ENCODE measurements around the gene PBX3.

The PBX3 gene

DNA sequence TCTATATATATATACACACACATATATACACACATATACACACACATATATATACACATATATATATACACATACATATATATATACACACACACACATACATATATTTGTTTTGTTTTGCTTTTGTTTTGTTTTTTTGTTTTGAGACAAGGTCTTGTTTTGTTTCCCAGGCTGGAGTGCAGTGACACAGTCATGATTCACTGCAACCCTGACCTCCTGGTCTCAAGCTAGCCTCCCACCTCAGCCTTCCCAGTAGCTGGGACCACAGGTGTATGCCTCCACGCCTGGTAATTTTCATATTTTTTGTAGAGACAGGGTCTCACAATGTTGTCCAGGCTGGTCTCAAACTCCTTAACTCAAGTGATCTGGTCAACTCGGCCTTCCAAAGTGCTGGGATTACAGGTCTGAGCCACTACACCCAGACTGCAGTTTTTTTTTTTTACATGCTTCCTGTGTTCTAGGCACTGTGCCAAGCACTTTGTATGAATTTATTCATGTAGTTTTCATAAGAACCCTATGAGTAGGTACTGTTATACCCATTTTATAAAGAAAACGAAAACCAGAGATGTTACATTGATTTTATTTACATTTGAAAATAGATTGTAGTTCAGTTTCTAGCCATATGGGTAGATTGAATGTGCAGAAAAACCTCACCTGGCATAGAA lies 120.7 kb downstream of the PBX3 start:
- DNase-seq (ENCODE audit: low read depth in 2 of 2), result no peak

DNA sequence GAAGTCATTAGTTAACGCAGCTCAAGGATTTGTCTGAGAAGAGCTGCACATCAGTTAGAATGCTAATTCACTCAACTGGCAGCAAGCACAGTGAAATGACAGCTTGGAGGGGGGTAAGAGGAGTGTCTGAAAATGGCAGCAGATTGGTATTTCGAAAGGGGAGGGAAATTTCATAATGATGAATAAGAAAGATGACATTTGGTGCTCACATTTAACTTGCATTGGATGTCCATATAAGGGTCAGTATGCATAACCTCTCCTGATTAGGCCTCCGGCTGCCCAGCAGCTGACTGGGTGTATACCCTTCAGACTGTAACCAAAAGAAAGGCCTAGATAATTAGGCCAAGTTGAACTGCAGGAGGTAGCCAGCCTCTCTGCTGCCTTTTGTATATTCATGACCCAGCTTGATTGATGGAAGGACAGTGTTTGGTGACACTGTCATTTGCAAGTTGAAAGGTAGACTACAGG lies 131.0 kb downstream of the PBX3 start:
- DNase-seq (ENCODE audit: low read depth in 2 of 2), result no peak

- DNase-seq (ENCODE audit: low read depth in 2 of 2), result no peak
These were observed 133.9 kb downstream of the PBX3 start for GRCh38 chr9:125881042-125881441.

- no peak for DNase-seq (ENCODE audit: low read depth in 2 of 2)
These were observed 136.5 kb downstream of the PBX3 start for GRCh38 chr9:125883565-125884217.

DNA sequence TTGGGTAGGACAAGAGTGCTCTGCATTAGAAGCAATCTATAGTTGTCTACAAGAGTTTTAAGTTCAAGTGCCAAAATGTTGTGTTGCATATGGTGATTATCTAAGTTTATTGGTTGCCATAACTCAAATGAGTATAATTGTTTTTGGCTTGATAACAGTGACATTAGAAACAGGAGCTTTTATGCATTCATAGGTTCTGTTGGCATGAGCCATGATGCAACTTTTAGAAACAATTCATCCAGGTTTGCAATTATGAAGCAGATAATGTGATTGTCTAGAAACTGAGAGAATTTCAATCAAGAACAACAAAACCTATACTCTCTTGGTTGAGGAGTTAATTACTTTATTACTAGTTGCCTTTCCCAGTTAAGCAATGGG lies 137.0 kb downstream of the PBX3 start:
- DNase-seq (ENCODE audit: low read depth in 2 of 2), result no peak

DNA sequence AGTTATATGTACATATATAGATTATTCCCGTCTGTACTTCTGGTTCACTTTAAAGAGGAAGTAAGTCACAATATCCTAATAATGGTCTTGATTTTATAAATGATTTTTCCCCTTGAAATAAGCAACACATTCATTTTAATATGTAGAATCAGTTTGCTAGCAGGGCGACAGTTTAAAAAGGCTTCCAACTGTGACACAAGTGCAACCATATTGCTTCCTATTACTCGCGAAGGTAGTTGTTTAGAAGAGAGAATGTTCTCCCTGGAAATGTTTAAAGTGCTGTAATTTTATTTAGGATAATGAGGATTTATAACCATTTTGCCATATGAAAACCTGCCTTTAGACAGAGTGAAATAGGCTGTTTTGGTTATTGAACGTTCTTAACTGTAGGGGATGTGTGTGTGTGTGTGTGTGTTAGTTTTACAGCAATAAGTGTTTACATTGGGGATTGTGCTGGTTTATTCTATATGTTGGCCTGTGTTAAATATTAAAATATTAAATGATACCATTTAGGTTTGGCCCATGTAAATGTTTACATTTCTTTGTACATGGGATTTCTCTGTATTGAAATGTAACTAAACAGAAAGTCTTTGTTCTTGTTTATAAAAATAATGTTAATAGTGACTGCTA lies 138.3 kb downstream of the PBX3 start:
- no peak for DNase-seq (ENCODE audit: low read depth in 2 of 2)

- DNase-seq (ENCODE audit: low read depth in 2 of 2), result no peak
These were observed 139.2 kb downstream of the PBX3 start for GRCh38 chr9:125886365-125886764.

GRCh38 chr9:125887172-125887571 lies 140.0 kb downstream of the PBX3 start:
- no peak for DNase-seq (ENCODE audit: low read depth in 2 of 2)

- DNase-seq (ENCODE audit: low read depth in 2 of 2), result no peak
These were observed 141.0 kb downstream of the PBX3 start for GRCh38 chr9:125888211-125888610.

DNA sequence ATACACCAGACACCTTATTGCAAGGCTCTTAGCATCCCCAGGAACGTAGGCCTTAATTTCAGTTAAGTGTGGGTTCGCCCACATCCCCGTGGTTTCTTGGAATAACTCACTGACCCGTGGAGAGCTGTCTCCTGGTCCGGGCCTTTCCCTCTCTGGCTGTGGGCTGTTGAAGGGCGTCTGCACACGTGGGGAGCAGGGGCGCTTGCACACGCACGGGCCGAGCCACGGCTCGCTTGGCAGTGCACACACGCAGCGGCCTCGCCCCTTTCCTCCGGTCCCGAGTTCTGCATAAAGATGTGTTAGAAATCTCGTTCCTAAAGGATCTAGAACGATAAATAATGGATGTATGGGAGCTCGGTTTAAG lies 141.9 kb downstream of the PBX3 start:
- DNase-seq (ENCODE audit: low read depth in 2 of 2), result peak in 1 of 2 donors; percentile 0

- peak in 1 of 2 donors; percentile 7 for DNase-seq (ENCODE audit: low read depth in 2 of 2)
These were observed 142.6 kb downstream of the PBX3 start for GRCh38 chr9:125889476-125890419.

DNA sequence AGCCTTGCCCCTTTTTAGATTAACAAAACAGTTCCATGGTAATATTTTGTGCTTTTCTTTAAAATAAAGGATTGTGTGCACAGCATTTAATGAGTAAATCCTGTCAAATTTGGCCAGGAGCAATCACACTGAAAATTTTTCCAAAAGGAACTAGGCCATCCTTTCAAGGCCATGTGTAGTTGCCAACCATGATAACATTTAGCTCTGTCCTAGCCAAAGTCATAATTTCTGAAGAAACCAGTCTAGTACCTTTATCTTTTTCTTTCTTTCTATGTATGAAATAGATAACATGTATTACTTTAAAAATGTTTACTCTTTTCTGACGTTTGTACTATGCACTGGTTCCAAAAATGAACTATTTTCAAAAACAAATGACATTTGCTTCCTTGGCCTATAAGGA lies 143.7 kb downstream of the PBX3 start:
- DNase-seq (ENCODE audit: low read depth in 2 of 2), result no peak

- DNase-seq (ENCODE audit: low read depth in 2 of 2), result no peak
These were observed 146.1 kb downstream of the PBX3 start for GRCh38 chr9:125893277-125893676.

- no peak for DNase-seq (ENCODE audit: low read depth in 2 of 2)
These were observed 147.4 kb downstream of the PBX3 start for GRCh38 chr9:125894566-125894965.

DNA sequence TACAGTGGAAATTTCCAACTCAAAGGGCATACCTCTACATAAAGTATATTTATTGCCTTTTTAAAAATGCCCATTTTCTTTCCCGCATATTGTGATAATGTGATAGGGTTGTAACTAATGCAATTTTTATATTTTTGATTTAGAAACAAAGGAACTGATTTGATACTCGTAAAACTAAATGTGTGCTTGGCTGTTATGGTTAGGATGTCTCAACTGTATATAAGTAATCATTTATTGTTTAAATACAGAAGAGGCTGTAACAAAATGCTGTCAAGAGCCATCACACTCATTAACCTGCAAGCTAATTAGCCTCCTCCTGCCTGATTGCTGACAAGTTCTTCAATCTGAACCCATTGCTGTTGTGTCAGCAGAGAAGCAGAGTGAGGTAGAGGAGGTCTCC lies 149.2 kb downstream of the PBX3 start:
- no peak for DNase-seq (ENCODE audit: low read depth in 2 of 2)

- DNase-seq (ENCODE audit: low read depth in 2 of 2), result no peak
These were observed 149.8 kb downstream of the PBX3 start for GRCh38 chr9:125896964-125897363.

DNA sequence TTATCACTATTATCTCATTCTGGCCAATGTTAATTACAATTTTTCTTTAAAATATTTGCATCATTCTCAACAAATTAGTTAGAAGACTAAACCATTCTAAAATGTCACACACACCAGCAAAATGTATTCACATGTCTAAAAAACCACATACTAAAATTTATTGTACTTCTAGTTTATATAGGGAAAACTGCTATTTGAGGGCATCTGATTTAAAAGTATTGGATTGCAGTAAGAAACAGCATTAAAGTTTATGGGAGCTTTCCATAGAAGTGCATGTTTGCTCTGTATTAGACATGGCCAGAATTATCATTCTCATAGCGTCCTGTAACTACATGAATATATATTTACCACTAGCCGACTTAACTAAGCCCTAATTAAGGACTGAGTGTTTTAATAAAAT lies 150.3 kb downstream of the PBX3 start:
- DNase-seq (ENCODE audit: low read depth in 2 of 2), result no peak

- no peak for DNase-seq (ENCODE audit: low read depth in 2 of 2)
These were observed 155.0 kb downstream of the PBX3 start for GRCh38 chr9:125902214-125902613.

DNA sequence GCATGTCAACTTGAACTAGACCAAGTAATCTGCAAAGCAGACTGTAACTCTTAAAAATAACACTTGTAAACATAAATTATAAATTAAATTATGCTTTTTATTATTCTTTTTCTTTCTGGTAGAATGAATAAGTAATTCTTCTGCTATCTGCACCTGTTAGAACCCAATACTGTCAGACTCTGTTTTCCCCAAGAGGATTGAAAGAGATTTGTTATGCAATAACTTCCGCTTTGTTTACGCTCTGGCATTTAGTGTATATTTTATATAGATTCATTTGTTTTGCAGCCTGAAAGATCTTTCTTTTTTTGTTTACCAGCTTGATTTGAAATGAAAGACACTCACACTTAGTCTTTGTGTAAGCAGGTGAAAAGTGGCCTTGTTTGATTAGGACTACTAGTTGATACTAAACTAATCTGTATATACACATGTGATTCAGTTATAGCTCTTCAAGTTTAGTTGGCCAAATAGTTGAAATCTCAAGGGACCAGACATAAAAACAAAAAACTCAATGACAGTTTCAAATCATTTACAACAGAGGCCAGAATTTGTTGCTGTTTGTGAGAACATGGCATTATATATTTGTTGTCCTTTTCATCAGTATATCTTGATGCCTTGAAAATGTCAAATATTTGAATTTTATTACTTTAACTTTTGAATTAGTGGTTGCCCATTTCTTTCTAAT lies 155.8 kb downstream of the PBX3 start:
- no peak for DNase-seq (ENCODE audit: low read depth in 2 of 2)

DNA sequence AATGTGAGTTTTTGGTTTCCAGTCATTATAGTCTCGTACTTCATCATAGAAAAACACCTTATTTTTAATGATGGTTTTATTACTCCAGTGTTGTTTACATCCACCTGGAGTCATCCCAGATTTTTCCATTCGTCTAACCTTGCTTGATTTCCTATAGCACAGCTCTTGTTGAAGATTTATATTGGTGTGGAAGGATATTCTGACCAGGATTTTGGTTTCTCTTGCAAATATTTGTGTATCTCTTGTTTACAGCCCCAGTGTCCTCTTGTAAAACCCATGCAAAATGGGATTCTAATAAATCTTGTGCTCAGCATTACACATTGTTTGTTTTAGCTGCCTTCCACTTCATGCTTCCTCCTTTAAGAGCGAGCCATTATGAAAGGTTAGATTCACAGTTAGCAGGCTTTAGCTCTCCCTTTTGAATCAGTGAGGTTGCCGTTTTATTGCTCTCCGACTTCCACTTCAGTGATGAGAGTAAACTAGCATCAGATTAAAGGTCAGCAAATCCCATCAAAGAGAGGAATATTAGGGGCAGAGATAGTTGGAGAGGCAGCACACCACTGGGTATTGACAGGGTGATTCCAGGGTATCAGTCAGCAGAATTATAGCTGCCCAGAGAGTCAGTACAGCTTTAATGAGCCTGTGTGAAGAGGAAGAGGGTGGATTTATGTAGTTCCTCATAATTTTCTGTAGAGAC lies 157.1 kb downstream of the PBX3 start:
- DNase-seq (ENCODE audit: low read depth in 2 of 2), result no peak

DNA sequence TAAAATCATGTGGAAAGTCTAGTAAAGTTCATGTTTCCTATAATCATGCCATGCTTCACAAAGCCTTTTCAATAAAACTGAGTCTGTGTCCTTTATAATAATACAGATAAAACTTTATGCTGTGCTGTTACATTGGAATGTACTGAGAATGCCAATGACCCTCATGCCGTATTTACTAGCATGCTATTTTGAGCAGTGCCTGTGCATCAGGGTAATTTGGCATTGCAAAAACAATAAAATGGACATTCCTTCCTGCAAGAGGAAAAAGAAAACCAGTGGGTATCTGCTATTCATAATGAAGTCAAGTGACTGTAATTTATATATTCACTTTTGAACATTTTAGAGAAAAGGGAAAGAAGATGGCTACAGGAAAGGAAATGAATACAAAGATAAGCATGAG lies 159.0 kb downstream of the PBX3 start:
- DNase-seq (ENCODE audit: low read depth in 2 of 2), result no peak

All from stimulated activated CD4-positive, alpha-beta T cell treated with anti-CD3 and anti-CD28 coated beads, Interleukin-15, amount 100 ng/mL, for 48 hours (primary cell).